OCI-LY1 (cell line): ENCODE results near the gene CEP250.

ENCODE experiments used
- CTCF ChIP-seq: fragments of 200-600 bp; sonication (generic), shearing (Covaris generic); IDR thresholded peaks from 2 replicates; pipeline ENCODE4 v1.5.1; 2017; ENCODE audit warnings: mild to moderate bottlenecking, antibody characterized with exemption, low read length, moderate library complexity, mixed read lengths
- EZH2 ChIP-seq: fragments of 200-600 bp; sonication (generic), shearing (Covaris generic); IDR thresholded peaks from 2 replicates; pipeline ENCODE4 v1.8.0; 2017; ENCODE audit warnings: borderline replicate concordance, mixed run types, mild to moderate bottlenecking, antibody characterized with exemption, low read length, moderate library complexity, mixed read lengths

- no peak for TF ChIP-seq CTCF
- TF ChIP-seq EZH2 = no peak
These were observed 106.3 kb downstream of the CEP250 start for GRCh38 chr20:35561671-35562070.
